OCI-LY7 (cell line): ENCODE data around the gene WASF1.

Experiments
- CTCF ChIP-seq: fragments of 200-600 bp; sonication (generic); conservative IDR thresholded peaks from 2 replicates; pipeline ENCODE4 v1.5.1; 2014; ENCODE audit warnings: mild to moderate bottlenecking, antibody characterized with exemption, low read length, moderate library complexity, mixed read lengths
- EZH2phosphoT487 ChIP-seq: fragments of 200-600 bp; sonication (generic); IDR thresholded peaks from 2 replicates; pipeline ENCODE4 v1.6.1; 2018; ENCODE audit warnings: low read depth, borderline replicate concordance, mild to moderate bottlenecking, mixed run types, antibody characterized with exemption, low read length, moderate library complexity, mixed read lengths

GRCh38 chr6:110116258-110116657 is 63.2 kb downstream of the WASF1 start:
- TF ChIP-seq CTCF (no peak), EZH2phosphoT487 (no peak)
